IPS-18c (cell line): Measurements from ENCODE around the gene KRTAP9-9.
"Not testable (repeated sequence)": the region's sequence is repeated elsewhere in the genome, so short reads cannot be mapped to it uniquely, and the experiment has no call there.

ENCODE experiments used
- H3K4me3 ChIP-seq: 2 replicates; pipeline ENCODE4 v1.7.0; 2013; ENCODE audit warnings: low read depth, mild to moderate bottlenecking, low read length, moderate library complexity; ENCODE audit not compliant: insufficient read depth
- H3K9me3 ChIP-seq: one replicate; pipeline ENCODE4 v1.6.1; 2013; ENCODE audit warnings: mild to moderate bottlenecking, low read length, moderate library complexity; ENCODE audit not compliant: control insufficient read depth, insufficient read depth

KRTAP9-9 gene

DNA sequence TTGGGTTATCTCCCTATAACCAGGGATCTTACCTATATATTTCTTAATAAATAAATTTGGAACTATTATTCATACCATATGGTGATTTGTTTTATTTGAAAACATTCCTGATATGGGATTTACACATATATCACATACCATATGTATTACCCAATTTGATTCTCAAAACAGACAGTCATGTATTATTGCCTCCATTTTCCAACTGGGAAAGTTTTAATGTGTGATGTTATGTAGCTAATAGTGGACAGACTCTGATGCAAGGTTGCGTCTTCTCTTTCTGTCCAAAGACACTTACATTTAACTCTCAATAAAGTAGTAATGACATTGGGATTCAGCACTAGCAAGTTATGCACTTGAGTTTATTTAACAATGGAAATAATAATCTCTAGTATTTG is 1.1 kb downstream of the KRTAP9-9 start:
- Histone ChIP-seq H3K9me3 (peaks cover 2% of the 10 kb centered on the region), H3K4me3 (no peak overlapping the region)

DNA sequence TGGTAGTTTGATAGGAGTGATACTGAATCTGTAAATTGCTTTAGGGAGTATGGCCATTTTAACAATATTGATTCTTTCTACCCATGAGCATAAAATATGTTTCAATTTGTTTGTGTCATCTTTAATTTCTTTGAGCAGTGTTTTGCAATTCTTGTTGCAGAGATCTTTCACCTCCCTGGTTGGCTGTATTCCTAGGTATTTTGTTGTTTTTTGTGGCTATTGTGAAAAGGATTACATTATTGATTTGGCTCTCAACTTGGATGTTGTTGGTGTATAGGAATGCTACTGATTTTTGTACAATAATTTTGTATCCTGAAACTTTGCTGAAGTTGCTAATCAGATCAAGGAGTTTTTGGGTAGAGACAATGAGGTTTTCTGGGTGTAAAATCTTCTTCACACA is 3.2 kb downstream of the KRTAP9-9 start:
- Histone ChIP-seq H3K4me3 (no peak overlapping the region), H3K9me3 (peaks cover 2% of the 10 kb centered on the region)

DNA sequence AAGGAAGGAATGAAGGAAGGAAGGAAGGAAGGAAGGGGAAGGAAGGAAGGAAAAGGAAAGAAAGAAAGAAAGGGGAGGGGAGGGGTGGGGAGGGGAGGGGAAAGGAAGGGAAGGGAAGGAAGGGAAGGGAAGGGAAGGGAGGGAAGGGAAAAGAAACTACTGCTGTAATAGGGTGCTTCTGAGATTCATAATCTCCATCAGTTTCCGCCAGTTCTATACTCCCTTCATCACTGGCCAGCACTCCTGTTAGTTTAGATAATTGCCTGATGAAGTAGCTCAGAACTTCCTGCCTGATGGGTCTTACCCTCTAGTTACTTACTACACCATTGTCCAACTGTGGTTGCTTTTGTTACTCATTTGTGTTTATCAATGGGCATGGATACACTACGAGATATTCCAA is 8.0 kb downstream of the KRTAP9-9 start:
- Histone ChIP-seq H3K4me3 (no peak overlapping the region), H3K9me3 (no peaks in the 10 kb centered on the region)

DNA sequence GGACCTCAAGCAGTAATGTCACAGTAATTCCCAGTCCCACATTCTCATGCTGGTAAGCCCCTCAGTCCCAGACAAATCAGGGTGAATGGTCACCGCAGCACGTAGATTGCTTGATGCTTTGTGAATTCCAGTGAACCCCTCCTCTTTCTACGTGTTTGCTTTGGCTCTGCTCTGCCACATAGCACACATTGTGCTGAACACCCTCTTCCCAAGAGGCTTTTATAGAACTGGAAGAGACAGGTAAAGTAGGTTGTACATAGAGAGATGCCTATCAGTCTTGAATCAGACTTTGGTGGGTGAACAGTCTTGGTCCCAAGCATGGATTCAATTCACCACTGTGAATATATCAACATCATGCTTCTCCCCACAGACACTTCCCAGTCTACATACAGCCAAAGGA is 9.4 kb downstream of the KRTAP9-9 start:
- H3K4me3 ChIP-seq: no peak overlapping the region
- H3K9me3 ChIP-seq: no peaks in the 10 kb centered on the region

DNA sequence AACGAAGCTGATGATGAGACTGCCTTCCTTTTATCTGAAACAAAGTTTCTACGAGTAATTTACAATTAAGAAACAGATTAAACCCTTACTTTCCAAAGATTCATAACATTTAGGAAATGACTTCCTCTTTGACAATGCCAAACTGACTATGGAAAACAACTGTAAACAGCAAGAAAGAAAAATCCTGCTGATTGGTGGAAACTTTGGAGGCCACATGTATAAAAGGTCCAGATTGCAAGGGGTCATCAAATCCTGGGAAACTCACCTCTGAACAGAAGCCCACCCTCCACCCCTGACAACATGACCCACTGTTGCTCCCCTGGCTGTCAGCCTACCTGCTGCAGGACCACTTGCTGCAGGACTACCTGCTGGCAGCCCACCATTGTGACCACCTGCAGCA is 9.9 kb downstream of the KRTAP9-9 start, which contains the start of gene KRTAP9-6:
Gene KRTAP9-6, plus strand, starts transcription at position 301 of the 400 bp plus-strand sequence. Its CDS starts 0 bp downstream, at position 301.
- no peak within 1 kb of the TSS for H3K4me3 ChIP-seq
- no peaks in the 10 kb centered on the region for H3K9me3 ChIP-seq

DNA sequence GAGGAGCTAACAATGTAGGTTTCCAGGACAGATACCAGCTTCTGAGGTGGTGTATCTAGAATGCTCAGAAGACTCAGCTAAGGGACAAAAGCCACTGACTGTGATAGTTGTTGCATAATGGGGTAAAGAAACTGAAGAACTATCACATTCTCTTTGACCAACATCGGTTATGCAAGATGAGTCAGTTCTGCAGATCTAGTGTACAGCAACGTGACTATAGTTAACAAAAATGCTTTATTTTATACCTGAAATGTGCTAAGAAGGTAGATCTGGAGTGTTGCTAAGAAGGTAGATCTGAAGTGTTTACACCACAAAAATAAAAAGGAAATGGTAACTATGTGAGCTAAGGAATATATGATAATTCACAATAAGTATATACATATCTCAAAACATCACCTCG is 12.5 kb downstream of the KRTAP9-9 start:
- Histone ChIP-seq H3K9me3 (no peaks in the 10 kb centered on the region), H3K4me3 (no peak overlapping the region)

DNA sequence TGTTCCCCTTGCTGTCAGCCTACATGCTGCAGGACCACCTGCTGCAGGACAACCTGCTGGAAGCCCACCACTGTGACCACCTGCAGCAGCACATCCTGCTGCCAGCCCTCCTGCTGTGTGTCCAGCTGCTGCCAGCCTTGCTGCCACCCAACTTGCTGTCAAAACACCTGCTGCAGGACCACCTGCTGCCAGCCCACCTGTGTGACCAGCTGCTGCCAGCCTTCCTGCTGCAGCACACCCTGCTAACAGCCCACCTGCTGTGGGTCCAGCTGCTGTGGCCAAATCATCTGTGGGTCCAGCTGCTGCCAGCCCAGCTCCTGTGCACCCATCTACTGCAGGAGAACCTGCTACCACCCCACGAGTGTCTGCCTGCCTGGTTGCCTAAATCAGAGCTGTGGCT is 16.1 kb downstream of the KRTAP9-9 start:
- not testable (repeated sequence) for H3K9me3 ChIP-seq, H3K4me3 ChIP-seq

DNA sequence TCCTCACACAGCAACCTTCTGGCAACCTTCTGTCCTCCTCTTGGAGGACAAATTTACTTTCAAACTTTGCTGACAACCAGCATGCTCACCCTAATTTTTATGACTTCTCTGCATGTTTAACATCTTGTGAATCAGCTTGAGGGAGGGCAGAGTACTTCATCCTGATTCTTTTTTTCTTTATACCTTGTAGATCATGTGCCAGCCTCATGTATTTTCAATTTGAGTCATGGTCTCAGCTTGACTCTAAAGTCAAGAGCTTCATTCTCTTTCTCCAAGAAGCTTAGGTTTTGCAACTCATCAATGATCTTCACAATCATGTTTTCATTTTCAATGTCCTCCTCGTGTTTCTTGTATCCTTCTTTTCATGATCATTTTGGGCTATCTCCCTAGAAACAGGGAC is 16.7 kb downstream of the KRTAP9-9 start:
- H3K4me3 ChIP-seq: no peak overlapping the region
- no peaks in the 10 kb centered on the region for H3K9me3 ChIP-seq

DNA sequence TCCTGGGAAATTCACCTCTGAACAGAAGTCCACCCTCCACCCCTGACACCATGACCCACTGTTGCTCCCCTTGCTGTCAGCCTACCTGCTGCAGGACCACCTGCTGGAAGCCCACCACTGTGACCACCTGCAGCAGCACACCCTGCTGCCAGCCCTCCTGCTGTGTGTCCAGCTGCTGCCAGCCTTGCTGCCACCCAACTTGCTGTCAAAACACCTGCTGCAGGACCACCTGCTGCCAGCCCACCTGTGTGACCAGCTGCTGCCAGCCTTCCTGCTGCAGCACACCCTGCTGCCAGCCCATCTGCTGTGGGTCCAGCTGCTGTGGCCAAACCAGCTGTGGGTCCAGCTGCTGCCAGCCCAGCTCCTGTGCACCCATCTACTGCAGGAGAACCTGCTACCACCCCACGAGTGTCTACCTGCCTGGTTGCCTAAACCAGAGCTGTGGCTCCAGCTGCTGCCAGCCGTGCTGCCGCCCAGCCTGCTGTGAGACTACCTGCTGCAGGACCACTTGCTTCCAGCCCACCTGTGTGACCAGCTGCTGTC is 20.5 kb downstream of the KRTAP9-9 start, which contains the start of gene KRTAP9-7:
Gene KRTAP9-7, plus strand, starts transcription at position 51 of the 543 bp plus-strand sequence. Its CDS starts 0 bp downstream, at position 51.
- not testable (repeated sequence) for H3K4me3 ChIP-seq, H3K9me3 ChIP-seq

DNA sequence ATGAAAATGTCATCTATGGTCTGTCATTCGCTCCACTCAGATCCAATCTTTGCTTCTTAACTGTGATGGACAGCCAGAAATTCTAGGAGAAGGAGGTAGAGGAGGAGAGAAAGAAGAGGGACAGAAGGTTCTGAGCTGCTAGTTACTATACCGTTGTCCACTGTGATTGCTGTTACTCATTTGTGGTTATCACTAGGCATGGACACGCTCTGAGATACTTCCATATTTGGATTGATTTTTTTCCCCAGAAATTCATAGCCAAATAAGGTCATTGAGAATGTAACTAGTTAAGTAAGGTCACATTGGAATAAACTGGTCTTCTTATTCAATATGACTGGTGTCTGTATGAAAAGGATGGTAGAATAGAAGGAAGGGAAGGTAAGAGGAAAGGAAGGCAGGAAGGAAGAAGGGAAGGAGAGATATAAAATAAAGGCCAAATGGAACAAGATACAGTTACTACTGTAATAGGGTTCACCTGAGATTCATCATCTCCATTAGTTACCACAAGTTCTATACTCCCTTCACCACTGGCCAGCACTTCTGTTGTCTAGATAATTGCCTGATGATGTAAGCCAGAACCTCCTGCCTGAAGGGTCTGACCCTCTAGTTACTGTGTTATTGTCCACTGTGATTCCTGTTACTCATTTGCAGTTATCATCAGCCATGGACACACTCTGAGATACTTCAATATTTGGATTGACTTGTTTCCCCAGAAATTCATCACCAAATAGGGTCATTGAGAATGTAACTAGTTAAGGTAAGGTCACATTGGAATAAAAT is 23.2 kb downstream of the KRTAP9-9 start:
- H3K9me3 ChIP-seq: no peaks in the 10 kb centered on the region
- H3K4me3 ChIP-seq: no peak overlapping the region

DNA sequence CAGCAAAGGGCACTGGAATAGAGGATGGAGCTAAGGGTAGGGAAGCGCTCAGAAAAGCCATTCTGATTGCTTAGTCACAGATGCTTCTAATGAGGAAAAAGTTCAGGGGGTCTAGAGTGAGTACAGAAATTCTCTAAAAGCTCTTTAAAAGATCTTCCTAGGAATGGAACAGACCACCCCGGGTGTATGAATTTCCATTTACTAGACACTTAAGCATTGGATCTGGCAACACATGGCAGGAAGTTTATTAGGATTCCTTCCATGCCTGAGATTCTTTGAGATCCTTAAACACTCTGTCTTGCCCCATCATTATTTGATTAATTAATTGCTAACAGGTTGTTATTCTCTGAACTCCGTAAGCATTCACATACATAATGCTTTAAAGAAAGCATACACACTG is 28.9 kb downstream of the KRTAP9-9 start:
- H3K4me3 ChIP-seq: no peak overlapping the region
- H3K9me3 ChIP-seq: no peaks in the 10 kb centered on the region

DNA sequence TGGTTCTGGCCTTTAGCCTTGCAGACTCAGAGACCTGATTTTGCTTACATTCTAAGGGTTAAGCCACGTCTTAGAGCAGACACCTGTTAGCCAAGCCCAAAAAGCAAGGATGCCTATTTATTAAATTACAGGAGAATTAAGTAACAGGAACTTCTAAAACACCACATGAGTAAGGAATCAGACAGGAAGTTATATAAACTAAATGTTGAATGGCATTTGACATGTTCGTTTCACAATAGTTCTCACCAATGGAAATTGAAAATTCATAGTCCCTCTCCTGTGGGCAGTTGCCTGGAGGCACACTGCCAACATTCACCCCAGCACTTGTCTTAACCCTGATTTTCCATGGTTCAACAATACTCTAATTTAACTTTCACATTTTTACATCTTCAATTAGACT is 29.4 kb downstream of the KRTAP9-9 start:
- H3K9me3 ChIP-seq: no peaks in the 10 kb centered on the region
- H3K4me3 ChIP-seq: no peak overlapping the region

DNA sequence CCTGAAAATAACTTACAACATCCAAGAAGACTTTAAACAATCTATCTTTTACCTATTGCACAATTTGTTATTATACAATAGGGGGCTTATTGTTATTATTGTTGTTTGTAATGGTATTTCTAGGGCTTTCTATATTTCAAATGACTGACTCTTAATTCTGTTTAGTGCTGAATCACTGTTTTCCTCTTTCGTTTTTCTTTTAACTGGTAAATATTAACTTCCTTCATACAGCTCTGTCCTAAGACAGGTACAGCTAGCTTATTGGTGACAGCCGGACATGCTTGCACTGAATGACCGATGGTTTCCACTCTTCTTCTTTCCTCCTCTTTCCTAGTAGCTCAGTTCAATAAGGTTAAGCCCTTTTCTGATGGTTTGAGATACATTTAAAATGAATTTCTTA is 31.9 kb downstream of the KRTAP9-9 start:
- H3K9me3 ChIP-seq: no peaks in the 10 kb centered on the region
- no peak overlapping the region for H3K4me3 ChIP-seq

DNA sequence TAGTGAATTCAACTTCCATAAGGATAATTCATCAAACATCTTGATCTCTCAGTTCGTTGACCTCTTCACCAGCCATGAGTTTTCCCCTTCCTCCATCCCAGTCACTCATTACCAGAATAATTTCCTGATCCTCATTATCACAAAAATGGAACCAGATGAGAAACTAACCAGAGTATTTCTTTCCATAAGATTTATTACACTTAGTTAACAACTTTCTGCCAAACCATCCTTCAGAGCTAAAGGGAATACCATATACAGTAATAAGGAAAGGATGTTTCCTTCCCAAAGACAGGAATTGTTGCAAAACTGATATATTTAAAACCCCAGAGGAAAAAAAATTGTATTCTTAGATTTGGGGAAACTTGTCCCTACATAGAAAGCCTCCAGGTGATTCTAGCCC is 38.8 kb downstream of the KRTAP9-9 start:
- Histone ChIP-seq H3K4me3 (no peak overlapping the region), H3K9me3 (no peaks in the 10 kb centered on the region)

DNA sequence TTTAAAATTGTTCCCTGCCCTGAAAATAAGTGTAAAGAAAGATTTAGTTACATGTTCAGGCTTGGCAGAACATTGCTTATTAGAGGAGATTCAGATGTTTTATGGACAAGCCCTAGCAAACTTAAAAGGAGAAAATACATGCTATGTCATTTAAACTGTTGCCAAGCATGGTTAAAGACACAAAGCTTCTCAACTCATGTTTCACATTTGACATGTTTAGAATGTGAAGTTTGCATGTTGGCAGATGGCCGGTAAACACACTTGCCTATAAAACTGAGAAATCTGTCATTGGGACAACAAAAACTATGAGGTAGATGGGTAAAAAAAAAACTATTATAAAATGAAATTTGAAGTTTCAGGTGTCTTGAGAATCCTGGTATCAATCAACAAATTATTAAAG is 41.7 kb downstream of the KRTAP9-9 start:
- no peak overlapping the region for H3K4me3 ChIP-seq
- no peaks in the 10 kb centered on the region for H3K9me3 ChIP-seq

DNA sequence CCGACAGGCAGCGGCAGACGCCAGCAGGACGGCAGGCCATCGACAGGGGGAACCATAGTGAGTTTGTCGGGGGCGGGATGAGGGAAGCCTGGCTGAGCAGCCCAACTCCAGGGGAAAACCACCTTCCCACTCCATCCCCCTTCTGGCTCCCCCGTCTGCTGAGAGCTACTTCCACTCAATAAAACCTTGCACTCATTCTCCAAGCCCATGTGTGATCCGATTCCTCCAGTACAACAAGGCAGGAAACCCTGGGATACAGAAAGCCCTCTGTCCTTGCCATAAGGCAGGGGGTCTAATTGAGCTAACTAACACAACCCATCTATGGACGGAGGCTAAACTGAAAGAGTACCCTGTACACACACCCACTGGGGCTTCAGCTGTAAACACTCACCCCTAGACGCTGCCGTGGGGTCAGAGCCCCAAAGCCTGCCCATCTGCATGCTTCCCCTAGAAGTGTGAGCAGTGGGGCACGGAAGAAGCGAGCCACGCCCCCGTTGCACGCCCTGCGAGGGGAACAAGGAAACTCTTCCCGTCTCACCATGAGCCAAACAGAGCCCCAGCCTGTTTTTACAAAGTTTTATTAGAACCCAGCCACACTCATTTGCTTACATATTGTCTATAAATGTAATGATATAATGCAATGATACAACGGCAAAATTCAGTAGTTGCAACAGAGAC is 43.4 kb downstream of the KRTAP9-9 start:
- Histone ChIP-seq H3K4me3 (no peak overlapping the region), H3K9me3 (no peaks in the 10 kb centered on the region)

DNA sequence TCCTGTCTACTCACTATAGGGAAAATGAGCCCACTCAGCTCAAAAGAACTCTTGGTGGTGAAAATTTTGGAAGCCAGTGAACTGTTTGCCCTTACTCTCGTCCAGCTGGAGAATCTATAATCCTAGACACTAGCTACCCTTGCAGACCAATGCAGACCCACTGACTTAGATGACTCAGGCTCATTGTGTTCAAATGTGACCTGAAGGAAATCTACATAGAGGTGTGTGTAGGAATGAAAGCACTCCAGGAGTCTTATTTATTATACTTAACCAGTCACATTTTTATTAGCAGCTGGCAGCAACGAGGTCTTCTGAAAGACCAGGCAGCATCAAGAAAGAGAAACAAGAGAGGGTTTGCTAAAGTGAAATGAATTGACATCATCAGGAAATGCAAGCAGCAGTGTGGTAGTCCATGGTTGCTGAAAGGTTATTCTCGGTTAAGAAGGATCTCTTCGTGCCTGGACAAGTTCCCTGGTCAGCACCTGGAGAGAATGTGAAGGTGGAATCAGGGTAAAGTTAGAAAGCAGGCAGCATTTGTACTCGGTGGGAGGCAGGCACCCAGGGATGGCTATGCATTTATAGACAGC is 46.1 kb downstream of the KRTAP9-9 start:
- H3K4me3 ChIP-seq: no peak overlapping the region
- no peaks in the 10 kb centered on the region for H3K9me3 ChIP-seq
